SH-SY5Y (cell line): ENCODE data around the gene GJD4.

Experiments
- GATA2 ChIP-seq: IDR thresholded peaks from 2 replicates; pipeline ENCODE4 v1.6.1; 2011; ENCODE audit warnings: mild to moderate bottlenecking, low read depth, low read length
- GATA3 ChIP-seq: IDR thresholded peaks from 2 replicates; pipeline ENCODE4 v1.6.1; 2011; ENCODE audit warnings: low read depth, mild to moderate bottlenecking, low read length, moderate library complexity

DNA sequence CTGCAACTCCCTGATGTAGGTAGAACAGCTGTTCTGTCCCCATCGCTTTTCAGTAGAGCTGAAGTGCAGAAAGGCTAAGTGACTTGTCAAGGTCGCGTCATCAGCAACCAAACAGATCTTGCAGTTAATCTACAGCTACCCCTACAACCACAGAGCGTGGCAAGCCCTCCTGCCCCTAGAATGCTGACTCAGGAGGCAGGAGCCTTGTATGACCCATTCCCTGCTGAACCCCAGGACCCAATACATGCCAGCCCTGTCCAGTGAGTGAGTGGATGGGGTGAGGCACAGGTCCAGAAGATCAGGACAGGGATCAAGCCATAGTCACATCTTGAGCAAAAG is 26.6 kb upstream of the GJD4 start:
- TF ChIP-seq GATA2: no peak
- no peak for TF ChIP-seq GATA3
